GM19463 (cell line): ENCODE results near the gene OR2T6.
"Not testable (repeated sequence)": the region's sequence is repeated elsewhere in the genome, so short reads cannot be mapped to it uniquely, and the experiment has no call there.

Source experiments
- ATAC-seq: cut with Tn5 transposase; IDR thresholded peaks from one replicate; pipeline ENCODE4 v1.9.1; 2021; ENCODE audit warnings: mild to moderate bottlenecking, moderate library complexity; ENCODE audit not compliant: unreplicated experiment

OR2T6 gene

GRCh38 chr1:248432201-248432600, 56.7 kb downstream of the OR2T6 start:
- not testable (repeated sequence) for ATAC-seq

GRCh38 chr1:248433811-248434415, 58.4 kb downstream of the OR2T6 start:
- not testable (repeated sequence) for ATAC-seq

GRCh38 chr1:248434913-248435312, 59.4 kb downstream of the OR2T6 start:
- ATAC-seq, result peak; percentile 33

GRCh38 chr1:248436303-248436702, 60.8 kb downstream of the OR2T6 start:
- ATAC-seq, result peak; percentile 48

- not testable (repeated sequence) for ATAC-seq
Measured at GRCh38 chr1:248438668-248439067, 63.1 kb downstream of the OR2T6 start.

- ATAC-seq, result not testable (repeated sequence)
Measured at GRCh38 chr1:248439283-248439682, 63.7 kb downstream of the OR2T6 start.
